ENCODE measurements around the gene OR6C1. TPM values are rescaled to one million over a fixed set of nuclear protein-coding genes. Genes with fewer than 3 reads are reported as not detected.
"Not testable (repeated sequence)": the region's sequence is repeated elsewhere in the genome, so short reads cannot be mapped to it uniquely, and the experiment has no call there.

Gene OR6C1
- total RNA-seq, result not detected
- long read RNA-seq, result 0 reads

- no peak for ATAC-seq
- intact Hi-C loops (cut with DNase I, micrococcal nuclease), result no loop called here
- no peak for DNase-seq
These were observed at the start of gene OR6C1 for GRCh38 chr12:55314043-55314442. TSS of gene OR6C1 (plus strand) at chr12:55314343. CDS start at chr12:55320600, 6,257 bp downstream.

DNA sequence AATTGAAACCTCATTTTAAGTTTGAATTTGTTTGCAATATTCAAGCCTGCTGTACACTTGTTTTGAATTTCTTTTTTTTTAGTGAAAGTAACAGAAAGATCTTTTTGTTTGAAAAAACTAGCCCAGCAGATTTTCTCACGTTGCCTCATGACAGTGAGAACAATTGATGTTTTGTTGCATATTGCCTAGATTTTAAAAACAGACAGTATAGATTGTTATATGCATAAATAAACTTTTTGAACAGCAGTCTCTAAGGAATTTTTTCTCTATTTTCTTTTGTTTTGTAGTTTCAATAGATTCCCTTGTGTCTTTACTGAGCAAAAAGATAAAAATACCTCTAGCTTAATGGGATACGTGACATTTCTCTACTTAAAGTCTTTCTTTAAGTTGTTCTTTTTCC is 33.2 kb upstream of the OR6C1 start:
- ATAC-seq (no peak), DNase-seq (no peak)
- intact Hi-C loops (cut with DNase I, micrococcal nuclease), result no loop called here

DNA sequence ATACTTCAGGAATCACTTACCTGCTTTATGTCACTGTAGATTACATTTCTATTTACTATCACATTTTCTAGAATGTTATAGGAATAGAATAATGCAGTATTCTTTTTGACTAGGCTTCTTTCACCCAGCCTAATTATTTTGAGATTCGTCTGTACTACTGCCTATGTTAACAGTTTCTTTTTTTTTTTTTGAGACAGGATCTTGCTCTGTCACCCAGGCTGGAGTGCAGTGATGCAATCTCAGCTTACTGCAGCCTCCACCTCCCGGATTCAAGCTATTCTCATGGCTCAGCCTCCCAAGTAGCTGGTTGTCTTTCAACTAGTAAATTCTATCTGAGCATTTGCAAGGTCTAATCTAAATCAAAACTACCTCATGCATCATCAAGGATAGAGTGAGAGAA is 24.1 kb upstream of the OR6C1 start:
- no peak for DNase-seq
- intact Hi-C loops (cut with DNase I, micrococcal nuclease), result no loop called here

DNA sequence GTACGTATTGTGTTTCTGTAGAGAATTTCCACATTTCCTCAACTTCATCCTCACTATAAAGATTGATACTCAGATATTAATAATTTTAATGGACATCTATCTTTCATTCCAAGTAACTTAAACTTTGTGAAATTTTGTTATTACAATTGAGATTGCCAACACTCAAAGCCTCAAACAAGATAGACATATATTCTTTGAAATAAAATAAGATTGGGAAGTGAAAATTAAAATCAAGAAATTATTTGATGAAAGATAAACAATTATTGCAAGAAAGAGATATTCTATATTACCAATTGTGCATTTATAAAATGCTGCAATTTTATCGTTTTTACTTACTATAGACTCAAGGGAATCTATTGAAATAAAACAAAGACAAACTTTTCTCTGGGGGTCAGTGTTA is 17.7 kb upstream of the OR6C1 start, which contains the start of gene OR6C6:
TSS of gene OR6C6 (minus strand) at position 101 of the 400 bp plus-strand sequence. CDS start 1,337 bp downstream, outside the sequence.
- DNase-seq, result no peak
- ATAC-seq, result no peak
- intact Hi-C loops (cut with DNase I, micrococcal nuclease), result no loop called here

More for the DNA sequence above, 24.1 kb upstream of the OR6C1 start:
- ATAC-seq, result no peak

DNA sequence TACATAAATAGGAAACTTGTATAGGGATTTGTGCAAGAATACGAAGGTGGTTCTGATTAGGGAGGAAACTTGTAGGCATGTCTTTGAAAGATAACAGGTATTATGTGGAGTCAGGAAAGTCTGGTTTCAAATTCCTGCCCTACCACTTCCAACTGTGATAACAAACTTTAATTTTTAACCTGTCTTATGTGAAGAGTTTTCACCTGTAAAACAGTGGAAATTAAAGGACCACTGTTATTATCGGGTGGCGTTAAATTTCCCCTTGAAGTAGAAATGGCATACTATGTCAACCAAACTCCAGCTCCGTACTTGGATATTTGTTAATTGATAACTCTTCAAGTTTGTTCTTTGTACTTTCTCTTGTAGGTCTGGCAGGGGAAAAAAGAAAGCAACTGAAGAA is 6.1 kb downstream of the OR6C1 start:
- no peak for DNase-seq
- intact Hi-C loops (cut with DNase I, micrococcal nuclease), result no loop called here
- ATAC-seq, result no peak

- ATAC-seq; intact Hi-C loops (cut with DNase I, micrococcal nuclease); DNase-seq: not testable (repeated sequence)
These were observed 11.7 kb downstream of the OR6C1 start for GRCh38 chr12:55325801-55326200.

DNA sequence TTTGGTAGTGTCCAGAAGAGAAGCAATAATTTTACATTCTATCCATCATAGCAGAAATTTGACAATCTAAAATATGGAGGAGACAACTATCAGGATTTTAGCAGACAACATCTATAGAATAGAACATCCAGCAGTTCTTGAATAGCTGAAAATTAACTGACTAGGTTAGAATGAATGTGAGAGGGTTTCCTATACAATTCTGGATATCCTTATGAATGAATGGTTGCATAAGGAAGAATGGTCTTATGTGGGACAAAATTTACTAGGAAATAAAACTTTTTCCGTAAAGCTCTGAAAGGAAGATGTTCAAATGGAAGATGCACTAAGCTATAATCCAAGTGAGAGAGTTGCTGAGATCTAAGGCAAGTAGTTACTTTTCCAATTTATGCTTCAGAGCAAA is 16.3 kb downstream of the OR6C1 start, which contains the start of gene OR6C3:
TSS of gene OR6C3 (plus strand) at position 301 of the 400 bp plus-strand sequence. CDS start 955 bp downstream, outside the sequence.
- intact Hi-C loops (cut with DNase I, micrococcal nuclease), result no loop called here
- no peak for DNase-seq
- no peak for ATAC-seq

GRCh38 chr12:55336002-55336401 is 21.9 kb downstream of the OR6C1 start:
- no peak for DNase-seq
- intact Hi-C loops (cut with DNase I, micrococcal nuclease), result no loop called here
- ATAC-seq, result no peak

DNA sequence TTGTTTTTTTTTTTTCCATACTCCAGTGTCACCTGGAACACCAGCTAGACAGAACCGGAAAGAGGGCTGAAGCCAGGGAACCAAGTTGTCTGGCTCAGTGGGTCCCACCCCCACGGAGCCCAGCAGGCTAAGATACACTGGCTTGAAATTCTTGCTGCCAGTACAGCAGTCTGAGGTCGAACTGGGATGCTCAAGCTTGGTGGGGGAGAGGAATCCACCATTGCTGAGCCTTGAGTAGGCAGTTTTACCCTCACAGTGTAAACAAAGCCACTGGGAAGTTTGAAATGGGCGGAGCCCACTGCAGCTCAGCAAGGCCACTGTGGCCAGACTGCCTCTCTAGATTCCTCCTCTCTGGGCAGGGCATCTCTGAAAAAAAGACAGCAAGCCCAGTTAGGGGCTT is 41.2 kb downstream of the OR6C1 start:
- intact Hi-C loops (cut with DNase I, micrococcal nuclease); ATAC-seq; DNase-seq: not testable (repeated sequence)

GRCh38 chr12:55362675-55363074 is 48.5 kb downstream of the OR6C1 start, which contains the start of gene OR6C75:
TSS of gene OR6C75 (plus strand) at chr12:55362975. CDS start at chr12:55365111, 2,136 bp downstream.
- intact Hi-C loops (cut with DNase I, micrococcal nuclease), result no loop called here
- DNase-seq (no peak), ATAC-seq (no peak)

DNA sequence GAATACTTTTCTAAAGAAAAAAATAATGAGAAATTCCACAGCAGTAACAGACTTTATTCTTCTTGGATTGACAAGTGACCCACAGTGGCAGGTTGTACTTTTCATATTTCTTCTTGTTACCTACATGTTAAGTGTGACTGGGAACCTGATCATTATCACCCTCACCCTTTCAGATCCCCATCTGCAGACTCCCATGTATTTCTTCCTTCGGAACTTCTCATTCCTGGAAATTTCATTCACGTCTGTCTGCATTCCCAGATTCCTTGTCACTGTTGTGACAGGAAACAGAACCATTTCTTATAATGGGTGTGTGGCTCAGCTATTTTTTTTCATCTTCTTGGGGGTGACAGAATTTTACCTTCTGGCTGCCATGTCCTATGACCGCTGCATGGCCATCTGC is 50.9 kb downstream of the OR6C1 start:
- intact Hi-C loops (cut with DNase I, micrococcal nuclease), result no loop called here
- no peak for DNase-seq
- no peak for ATAC-seq

Other genes with a start within 250 kb of the OR6C1 start
- not detected for gene OR9K2, start 187.9 kb upstream of the OR6C1 start, total RNA-seq
- gene OR10A7, start 93.3 kb upstream of the OR6C1 start, total RNA-seq, result not detected
- gene OR6C74, start 69.7 kb upstream of the OR6C1 start, total RNA-seq, result not detected
- not detected for gene OR6C6, start 17.8 kb upstream of the OR6C1 start, total RNA-seq
- gene OR6C3, start 16.4 kb downstream of the OR6C1 start, total RNA-seq, result not detected
- not detected for gene OR6C75, start 48.6 kb downstream of the OR6C1 start, total RNA-seq
- not detected for gene OR6C65, start 86.2 kb downstream of the OR6C1 start, total RNA-seq
- not detected for gene OR6C76, start 111.9 kb downstream of the OR6C1 start, total RNA-seq
- not detected for gene OR6C2, start 129.7 kb downstream of the OR6C1 start, total RNA-seq
- not detected for gene OR6C70, start 155.8 kb downstream of the OR6C1 start, total RNA-seq
- not detected for gene OR6C68, start 178.0 kb downstream of the OR6C1 start, total RNA-seq
- not detected for gene OR6C4, start 235.3 kb downstream of the OR6C1 start, total RNA-seq